Stimulated activated CD8-positive, alpha-beta memory T cell treated with anti-CD3 and anti-CD28 coated beads, Interleukin-7, amount 100 ng/mL, for 48 hours (primary cell): ENCODE results near the gene THBS3.
A peak's percentile ranks its signal among the peaks of the same experiment; 100 is the strongest.
"Not testable (repeated sequence)": the region's sequence is repeated elsewhere in the genome, so short reads cannot be mapped to it uniquely, and the experiment has no call there.

Source experiments
- DNase-seq, 2 donors: peaks; one replicate each; pipeline ENCODE4 v3.0.0-alpha.2; 2020; ENCODE audit warnings: low read depth in 1 of 2; ENCODE audit errors: extremely low read depth in 1 of 2

The THBS3 gene

GRCh38 chr1:155208541-155209311 lies 1.0 kb upstream of the THBS3 start, which contains the start of gene MTX1:
Gene MTX1 (plus strand): TSS chr1:155208695. CDS start chr1:155208805, 110 bp downstream.
- DNase-seq: peak; percentile 84 to 87

- peak; percentile 71 to 81 for DNase-seq
These were observed 549 bp downstream of the THBS3 start for GRCh38 chr1:155206891-155207805.

- no peak for DNase-seq
These were observed 1.6 kb downstream of the THBS3 start for GRCh38 chr1:155205969-155206593.

GRCh38 chr1:155205035-155205434 lies 2.7 kb downstream of the THBS3 start:
- DNase-seq: no peak

GRCh38 chr1:155202731-155203515 lies 4.8 kb downstream of the THBS3 start:
- DNase-seq: no peak

GRCh38 chr1:155202198-155202597 lies 5.5 kb downstream of the THBS3 start:
- DNase-seq: no peak

GRCh38 chr1:155200920-155201319 lies 6.8 kb downstream of the THBS3 start:
- DNase-seq: no peak

GRCh38 chr1:155199792-155200191 lies 7.9 kb downstream of the THBS3 start:
- DNase-seq: no peak

GRCh38 chr1:155198547-155198906 lies 9.2 kb downstream of the THBS3 start:
- DNase-seq: no peak

- DNase-seq: no peak
These were observed 9.7 kb downstream of the THBS3 start for GRCh38 chr1:155197901-155198546.

GRCh38 chr1:155196893-155197638 lies 10.6 kb downstream of the THBS3 start:
- no peak for DNase-seq

- DNase-seq: no peak
These were observed 11.4 kb downstream of the THBS3 start for GRCh38 chr1:155196103-155196892.

- DNase-seq: no peak
These were observed 12.2 kb downstream of the THBS3 start for GRCh38 chr1:155195201-155196102.

GRCh38 chr1:155193991-155194240 lies 13.8 kb downstream of the THBS3 start:
- not testable (repeated sequence) for DNase-seq

- DNase-seq: peak; percentile 64 to 79
These were observed 14.3 kb downstream of the THBS3 start for GRCh38 chr1:155193275-155193990.

GRCh38 chr1:155192346-155193274 lies 15.1 kb downstream of the THBS3 start:
- DNase-seq: peak in 1 of 2 donors; percentile 22
